GM23338 (cell line): ENCODE measurements around the gene MFAP4. TPM values are rescaled to one million over a fixed set of nuclear protein-coding genes. Genes with fewer than 3 reads are reported as not detected.
A peak's percentile ranks its signal among the peaks of the same experiment; 100 is the strongest.

Source experiments
- ATAC-seq: fragments of 200-7000 bp; cut with Tn5 transposase; 3 replicates; pipeline ENCODE4 v1.9.1; 2020
- DNase-seq: peaks from one replicate; pipeline ENCODE4 v3.0.0-alpha.2; 2015; ENCODE audit warnings: low spot score
- H2AFZ ChIP-seq: fragments of 200-600 bp; sonication (generic); 2 replicates; pipeline ENCODE4 v1.8.0; 2016; ENCODE audit warnings: antibody characterized with exemption, mild to moderate bottlenecking, moderate library complexity
- H3F3A ChIP-seq: fragments of 200-600 bp; sonication (generic); replicated peaks from 2 replicates; pipeline ENCODE4 v1.8.0; 2017; ENCODE audit warnings: antibody characterized with exemption, mixed run types, low read depth
- H3K27ac ChIP-seq: fragments of 200-600 bp; sonication (generic); 2 replicates; pipeline ENCODE4 v1.6.1; 2016; ENCODE audit warnings: low read depth
- H3K27me3 ChIP-seq: fragments of 200-600 bp; sonication (generic); 2 replicates; pipeline ENCODE4 v1.8.0; 2016; ENCODE audit warnings: mild to moderate bottlenecking, mixed run types, moderate library complexity; ENCODE audit not compliant: insufficient read depth
- H3K36me3 ChIP-seq: fragments of 200-600 bp; sonication (generic); 2 replicates; pipeline ENCODE4 v1.8.0; 2016; ENCODE audit warnings: mild to moderate bottlenecking; ENCODE audit not compliant: insufficient read depth
- H3K4me1 ChIP-seq: fragments of 200-600 bp; sonication (generic); 2 replicates; pipeline ENCODE4 v1.8.0; 2016; ENCODE audit warnings: mild to moderate bottlenecking, moderate library complexity; ENCODE audit not compliant: insufficient read depth
- H3K4me2 ChIP-seq: fragments of 200-600 bp; sonication (generic); 2 replicates; pipeline ENCODE4 v1.7.1; 2017; ENCODE audit warnings: mixed run types
- H3K4me3 ChIP-seq: fragments of 200-600 bp; sonication (generic); 2 replicates; pipeline ENCODE4 v1.6.1; 2016; ENCODE audit warnings: mixed run types
- H3K79me2 ChIP-seq: fragments of 200-600 bp; sonication (generic); replicated peaks from 2 replicates; pipeline ENCODE4 v1.8.0; 2017; ENCODE audit warnings: mild to moderate bottlenecking; ENCODE audit not compliant: insufficient read depth
- H3K9me2 ChIP-seq: fragments of 200-600 bp; sonication (generic); 2 replicates; pipeline ENCODE4 v1.8.0; 2017; ENCODE audit not compliant: insufficient read depth
- H4K20me1 ChIP-seq: fragments of 200-600 bp; sonication (generic); replicated peaks from 2 replicates; pipeline ENCODE4 v1.8.0; 2017; ENCODE audit warnings: mild to moderate bottlenecking; ENCODE audit not compliant: insufficient read depth
- H3K27ac Mint-ChIP-seq: 2 replicates; pipeline ENCODE4 v1.8.0; 2020; ENCODE audit warnings: inconsistent platforms, mild to moderate bottlenecking, moderate library complexity, mixed read lengths
- H3K27me3 Mint-ChIP-seq: 3 replicates; pipeline ENCODE4 v1.8.0; 2022; ENCODE audit warnings: low read depth, mild to moderate bottlenecking, moderate library complexity, mixed read lengths, inconsistent platforms; ENCODE audit not compliant: insufficient read depth, poor library complexity
- H3K36me3 Mint-ChIP-seq: 3 replicates; pipeline ENCODE4 v1.8.0; 2021; ENCODE audit warnings: low read depth, mild to moderate bottlenecking, inconsistent platforms, moderate library complexity, mixed read lengths
- H3K4me1 Mint-ChIP-seq: 3 replicates; pipeline ENCODE4 v1.8.0; 2020; ENCODE audit warnings: mild to moderate bottlenecking, inconsistent platforms, mixed read lengths
- H3K4me3 Mint-ChIP-seq: 3 replicates; pipeline ENCODE4 v1.8.0; 2021; ENCODE audit warnings: moderate library complexity, mild to moderate bottlenecking, inconsistent platforms, mixed read lengths
- H3K9me3 Mint-ChIP-seq: 3 replicates; pipeline ENCODE4 v1.8.0; 2020; ENCODE audit warnings: moderate library complexity, mild to moderate bottlenecking, inconsistent platforms, mixed read lengths
- EZH2 ChIP-seq: fragments of 200-600 bp; sonication (generic); IDR thresholded peaks from one replicate; pipeline ENCODE4 v1.8.0; 2017; ENCODE audit warnings: antibody characterized with exemption, mild to moderate bottlenecking, low read depth; ENCODE audit not compliant: unreplicated experiment
- EZH2phosphoT487 ChIP-seq: fragments of 200-600 bp; sonication (generic); IDR thresholded peaks from one replicate; pipeline ENCODE4 v1.8.1; 2018; ENCODE audit warnings: antibody characterized with exemption; ENCODE audit not compliant: unreplicated experiment
- JUNB ChIP-seq: IDR thresholded peaks from one replicate; pipeline ENCODE4 v1.6.1; 2016; ENCODE audit warnings: antibody characterized with exemption; ENCODE audit not compliant: unreplicated experiment
- NANOG ChIP-seq: IDR thresholded peaks from 2 replicates; pipeline ENCODE4 v1.6.1; 2016; ENCODE audit warnings: antibody characterized with exemption, borderline replicate concordance
- POLR2AphosphoS5 ChIP-seq: IDR thresholded peaks from 2 replicates; pipeline ENCODE4 v1.6.1; 2016; ENCODE audit warnings: antibody characterized with exemption, low read depth
- STAT1 ChIP-seq: IDR thresholded peaks from one replicate; pipeline ENCODE4 v1.6.1; 2016; ENCODE audit warnings: antibody characterized with exemption; ENCODE audit not compliant: unreplicated experiment
- ZNF114 ChIP-seq: fragments of 250-450 bp; sonication (Bioruptor Pico); IDR thresholded peaks from 2 replicates; pipeline ENCODE4 v1.5.0; 2020; ENCODE audit warnings: mild to moderate bottlenecking, moderate library complexity
- ZNF331 ChIP-seq: fragments of 250-450 bp; sonication (Bioruptor Pico); IDR thresholded peaks from 2 replicates; pipeline ENCODE4 v1.5.0; 2020; ENCODE audit warnings: low read depth, mild to moderate bottlenecking, moderate library complexity
- polyA plus RNA-seq: library from polyadenylated mRNA; unstranded; fragments of >200 nt; fragmentation: Nextera tagmentation; extraction: Ambion mirVana; gene quantifications from 2 replicates; pipeline ENCODE4 v1.2.1, GENCODE V29; 2016
- total RNA-seq: library from RNA; depleted of rRNA; stranded (reverse); fragments of >200 nt; shearing (Covaris generic); gene quantifications from 2 replicates; pipeline ENCODE4 v1.2.3, GENCODE V29; 2014
- TF ChIP-seq, protein P1 (sequence below): IDR thresholded peaks from 2 replicates; pipeline ENCODE4 v1.6.1; 2016; ENCODE audit warnings: antibody characterized with exemption
- TF ChIP-seq, protein P2 (sequence below), 2 experiments: fragments of 200-600 bp in 1 of 2; sonication (generic) in 1 of 2; conservative IDR thresholded peaks; 2 replicates each; pipeline versions ENCODE4 v1.5.1 to v1.6.1; 2016 to 2017; ENCODE audit warnings: antibody characterized with exemption in 2 of 2, low read depth in 2 of 2, mild to moderate bottlenecking in 2 of 2, moderate library complexity in 1 of 2

MFAP4 gene
- total and polyA plus RNA-seq, 2 experiments from 2014 or later, result 7.7 to 9.7 TPM

DNA sequence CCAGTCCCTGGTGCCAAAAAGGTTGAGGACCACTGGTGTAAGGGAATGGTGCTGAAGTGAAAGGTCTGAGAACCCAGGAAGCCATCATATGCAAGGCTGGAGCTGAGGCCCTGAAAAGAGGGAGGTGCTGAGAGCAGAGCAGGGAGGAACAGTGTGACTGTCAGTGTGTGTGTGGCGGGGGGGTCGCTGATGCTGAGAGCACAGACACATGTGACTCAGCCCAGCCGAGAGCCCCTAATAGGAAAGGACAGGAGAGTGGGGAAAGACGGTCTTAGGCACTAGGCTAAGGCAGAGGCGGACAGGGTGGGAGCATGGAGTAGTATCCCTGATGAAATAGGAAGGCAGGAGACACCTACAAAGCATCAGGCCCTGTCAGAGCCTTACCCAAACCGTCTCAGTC is 25.7 kb downstream of the MFAP4 start:
- no peaks in the 10 kb centered on the region for H3K79me2 ChIP-seq
- Mint-ChIP-seq H3K27ac (no peak overlapping the region), H3K4me3 (peak overlapping the region; percentile 89), H3K36me3 (peaks cover 7% of the 10 kb centered on the region; the same call in 2 of the 3 replicates), H3K9me3 (no peaks in the 10 kb centered on the region), H3K27me3 (peaks cover 4% of the 10 kb centered on the region), H3K4me1 (peaks cover 14% of the 10 kb centered on the region)
- H3K27me3 ChIP-seq, result no peaks in the 10 kb centered on the region
- DNase-seq, result no peak
- H2AFZ ChIP-seq, result no peak overlapping the region
- ATAC-seq, result no peak
- peak overlapping the region; percentile 97 for H3K4me2 ChIP-seq
- H3K4me1 ChIP-seq, result peaks cover 11% of the 10 kb centered on the region
- no peak for TF ChIP-seq STAT1
- TF ChIP-seq EZH2, result no peak
- TF ChIP-seq POLR2AphosphoS5, result no peak
- TF ChIP-seq ZNF331 (CRISPR knock-in tag), result no peak
- TF ChIP-seq EZH2phosphoT487, result no peak
- TF ChIP-seq, protein P1, sequence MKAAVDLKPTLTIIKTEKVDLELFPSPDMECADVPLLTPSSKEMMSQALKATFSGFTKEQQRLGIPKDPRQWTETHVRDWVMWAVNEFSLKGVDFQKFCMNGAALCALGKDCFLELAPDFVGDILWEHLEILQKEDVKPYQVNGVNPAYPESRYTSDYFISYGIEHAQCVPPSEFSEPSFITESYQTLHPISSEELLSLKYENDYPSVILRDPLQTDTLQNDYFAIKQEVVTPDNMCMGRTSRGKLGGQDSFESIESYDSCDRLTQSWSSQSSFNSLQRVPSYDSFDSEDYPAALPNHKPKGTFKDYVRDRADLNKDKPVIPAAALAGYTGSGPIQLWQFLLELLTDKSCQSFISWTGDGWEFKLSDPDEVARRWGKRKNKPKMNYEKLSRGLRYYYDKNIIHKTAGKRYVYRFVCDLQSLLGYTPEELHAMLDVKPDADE, result no peak
- no peak for TF ChIP-seq NANOG
- TF ChIP-seq, protein P2, sequence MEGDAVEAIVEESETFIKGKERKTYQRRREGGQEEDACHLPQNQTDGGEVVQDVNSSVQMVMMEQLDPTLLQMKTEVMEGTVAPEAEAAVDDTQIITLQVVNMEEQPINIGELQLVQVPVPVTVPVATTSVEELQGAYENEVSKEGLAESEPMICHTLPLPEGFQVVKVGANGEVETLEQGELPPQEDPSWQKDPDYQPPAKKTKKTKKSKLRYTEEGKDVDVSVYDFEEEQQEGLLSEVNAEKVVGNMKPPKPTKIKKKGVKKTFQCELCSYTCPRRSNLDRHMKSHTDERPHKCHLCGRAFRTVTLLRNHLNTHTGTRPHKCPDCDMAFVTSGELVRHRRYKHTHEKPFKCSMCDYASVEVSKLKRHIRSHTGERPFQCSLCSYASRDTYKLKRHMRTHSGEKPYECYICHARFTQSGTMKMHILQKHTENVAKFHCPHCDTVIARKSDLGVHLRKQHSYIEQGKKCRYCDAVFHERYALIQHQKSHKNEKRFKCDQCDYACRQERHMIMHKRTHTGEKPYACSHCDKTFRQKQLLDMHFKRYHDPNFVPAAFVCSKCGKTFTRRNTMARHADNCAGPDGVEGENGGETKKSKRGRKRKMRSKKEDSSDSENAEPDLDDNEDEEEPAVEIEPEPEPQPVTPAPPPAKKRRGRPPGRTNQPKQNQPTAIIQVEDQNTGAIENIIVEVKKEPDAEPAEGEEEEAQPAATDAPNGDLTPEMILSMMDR (conservative IDR thresholded peaks at IDR 0.05; ENCODE audit: low read depth in 2 of 2), result no peak
- no peak overlapping the region for H3K4me3 ChIP-seq
- H3K36me3 ChIP-seq, result no peaks in the 10 kb centered on the region
- no peaks in the 10 kb centered on the region for H3K9me2 ChIP-seq
- no peaks in the 10 kb centered on the region for H3F3A ChIP-seq
- no peaks in the 10 kb centered on the region; the same call in 1 of the 2 replicates for H4K20me1 ChIP-seq
- no peak overlapping the region for H3K27ac ChIP-seq

DNA sequence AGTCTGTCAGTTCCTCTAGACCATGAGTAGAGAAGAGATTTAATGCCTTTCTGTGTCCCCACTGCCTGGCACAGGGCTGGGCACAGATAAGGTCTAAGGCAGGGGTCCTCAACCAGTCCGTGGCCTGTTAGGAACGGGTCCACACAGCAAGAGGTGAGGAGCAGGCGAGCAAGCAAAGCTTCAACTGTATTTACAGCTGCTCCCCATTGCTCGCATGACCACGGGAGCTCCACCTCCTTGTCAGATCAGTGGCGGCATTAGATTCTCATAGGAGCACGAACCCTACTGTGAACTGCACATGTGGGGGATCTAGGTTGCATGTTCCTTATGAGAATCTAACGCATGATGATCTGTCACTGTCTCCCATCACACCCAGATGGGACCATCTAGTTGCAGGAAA is 26.2 kb downstream of the MFAP4 start:
- Mint-ChIP-seq H3K4me3 (no peak overlapping the region; the same call in 2 of the 3 replicates), H3K9me3 (no peaks in the 10 kb centered on the region), H3K36me3 (peaks cover 7% of the 10 kb centered on the region; the same call in 2 of the 3 replicates), H3K27ac (no peak overlapping the region), H3K27me3 (peaks cover 4% of the 10 kb centered on the region), H3K4me1 (peaks cover 14% of the 10 kb centered on the region)
- Histone ChIP-seq H4K20me1 (no peaks in the 10 kb centered on the region; the same call in 1 of the 2 replicates), H3K27me3 (no peaks in the 10 kb centered on the region), H3K79me2 (no peaks in the 10 kb centered on the region), H3K4me3 (no peak overlapping the region), H3F3A (no peaks in the 10 kb centered on the region), H3K9me2 (no peaks in the 10 kb centered on the region), H3K4me1 (peaks cover 11% of the 10 kb centered on the region), H3K4me2 (no peak overlapping the region), H3K27ac (no peak overlapping the region), H3K36me3 (no peaks in the 10 kb centered on the region), H2AFZ (no peak overlapping the region)
- DNase-seq (no peak), ATAC-seq (no peak)
- TF ChIP-seq, protein P1, result no peak
- TF ChIP-seq STAT1 (no peak), NANOG (no peak), ZNF331 (CRISPR knock-in tag) (no peak), ZNF114 (CRISPR knock-in tag) (no peak), EZH2phosphoT487 (no peak), EZH2 (no peak), JUNB (no peak)
- TF ChIP-seq, protein P2 (conservative IDR thresholded peaks at IDR 0.05; ENCODE audit: low read depth in 2 of 2), result no peak
